Neural cell (in vitro differentiated cells): Measurements from ENCODE around the gene FOXL1. TPM values are rescaled to one million over a fixed set of nuclear protein-coding genes. Genes with fewer than 3 reads are reported as not detected.

Experiments used
- H2AFZ ChIP-seq: fragments of 200-600, 300-800 bp; sonication (generic), shearing (Covaris generic); 2 replicates; pipeline ENCODE4 v1.6.0; 2014; ENCODE audit warnings: low read depth, mild to moderate bottlenecking, antibody characterized with exemption, low read length, moderate library complexity
- H3F3A ChIP-seq: fragments of 200-600 bp; shearing (Covaris generic); 2 replicates; pipeline ENCODE4 v1.6.1; 2016; ENCODE audit warnings: mild to moderate bottlenecking, moderate library complexity, mixed read lengths, antibody characterized with exemption, low read length; ENCODE audit not compliant: insufficient read depth, poor library complexity, severe bottlenecking
- H3K27ac ChIP-seq: fragments of 200-600, 300-800 bp; sonication (generic), shearing (Covaris generic); 2 replicates; pipeline ENCODE4 v1.5.1; 2014; ENCODE audit warnings: mild to moderate bottlenecking, low read length, moderate library complexity
- H3K27me3 ChIP-seq: fragments of 300-800, 200-600 bp; sonication (generic), shearing (Covaris generic); 2 replicates; pipeline ENCODE4 v1.6.0; 2014; ENCODE audit warnings: mild to moderate bottlenecking, low read depth, low read length, moderate library complexity; ENCODE audit not compliant: insufficient read depth
- H3K36me3 ChIP-seq: fragments of 300-800, 200-600 bp; sonication (generic), shearing (Covaris generic); 2 replicates; pipeline ENCODE4 v1.5.1; 2014; ENCODE audit warnings: mild to moderate bottlenecking, antibody characterized with exemption, low read length, moderate library complexity; ENCODE audit not compliant: insufficient read depth
- H3K4me2 ChIP-seq: fragments of 300-800, 200-600 bp; sonication (generic), shearing (Covaris generic); 2 replicates; pipeline ENCODE4 v1.6.0; 2014; ENCODE audit warnings: mild to moderate bottlenecking, low read length
- H3K4me3 ChIP-seq: fragments of 300-800, 200-600 bp; sonication (generic), shearing (Covaris generic); 2 replicates; pipeline ENCODE4 v1.5.1; 2014; ENCODE audit warnings: mild to moderate bottlenecking, low read length, moderate library complexity
- H3K79me2 ChIP-seq: fragments of 200-600 bp; shearing (Covaris generic); replicated peaks from 2 replicates; pipeline ENCODE4 v1.6.0; 2014; ENCODE audit warnings: mild to moderate bottlenecking, low read length, moderate library complexity; ENCODE audit not compliant: insufficient read depth
- H3K9ac ChIP-seq: fragments of 300-800, 200-600 bp; sonication (generic), shearing (Covaris generic); 2 replicates; pipeline ENCODE4 v1.6.1; 2016; ENCODE audit warnings: mild to moderate bottlenecking, low read length, mixed read lengths
- H3K9me2 ChIP-seq: fragments of 200-600 bp; shearing (Covaris generic); 2 replicates; pipeline ENCODE4 v1.6.1; 2016; ENCODE audit warnings: mild to moderate bottlenecking, low read length, mixed read lengths; ENCODE audit not compliant: insufficient read depth
- H3K9me3 ChIP-seq: fragments of 200-600, 300-800 bp; sonication (generic), shearing (Covaris generic); 2 replicates; pipeline ENCODE4 v1.6.1; 2016; ENCODE audit warnings: mild to moderate bottlenecking, mixed run types, low read length, moderate library complexity, mixed read lengths
- H4K20me1 ChIP-seq: fragments of 200-600 bp; shearing (Covaris generic); 2 replicates; pipeline ENCODE4 v1.6.1; 2016; ENCODE audit warnings: mild to moderate bottlenecking, mixed run types; ENCODE audit not compliant: insufficient read depth
- CTCF ChIP-seq: fragments of 450-650 bp; IDR thresholded peaks from 2 replicates; pipeline ENCODE4 v1.5.1; 2014; ENCODE audit warnings: antibody characterized with exemption, mild to moderate bottlenecking, moderate library complexity; ENCODE audit not compliant: poor library complexity, severe bottlenecking
- EP300 ChIP-seq: fragments of 450-650 bp; conservative IDR thresholded peaks from 2 replicates; pipeline ENCODE4 v1.6.1; 2014; ENCODE audit warnings: antibody characterized with exemption, mild to moderate bottlenecking, moderate library complexity; ENCODE audit not compliant: poor library complexity, severe bottlenecking
- EZH2 ChIP-seq: fragments of 200-600, 300-800 bp; shearing (Covaris generic), sonication (generic); IDR thresholded peaks from 2 replicates; pipeline ENCODE4 v1.6.1; 2014; ENCODE audit warnings: antibody characterized with exemption, low read length, borderline replicate concordance, mild to moderate bottlenecking; ENCODE audit not compliant: insufficient read depth, poor library complexity, severe bottlenecking
- MXI1 ChIP-seq: fragments of 450-650 bp; conservative IDR thresholded peaks from 2 replicates; pipeline ENCODE4 v1.6.1; 2014; ENCODE audit warnings: antibody characterized with exemption, mild to moderate bottlenecking; ENCODE audit not compliant: poor library complexity, severe bottlenecking
- POLR2AphosphoS5 ChIP-seq: IDR thresholded peaks from 2 replicates; pipeline ENCODE4 v1.6.1; 2012
- RAD21 ChIP-seq: fragments of 450-650 bp; conservative IDR thresholded peaks from 2 replicates; pipeline ENCODE4 v1.6.1; 2014; ENCODE audit warnings: antibody characterized with exemption, mild to moderate bottlenecking, moderate library complexity
- SMC3 ChIP-seq: fragments of 450-650 bp; conservative IDR thresholded peaks from 2 replicates; pipeline ENCODE4 v1.6.1; 2014; ENCODE audit warnings: antibody characterized with exemption, mild to moderate bottlenecking, moderate library complexity; ENCODE audit not compliant: poor library complexity
- TAF1 ChIP-seq: IDR thresholded peaks from 2 replicates; pipeline ENCODE4 v1.6.1; 2012; ENCODE audit warnings: low read depth
- polyA plus RNA-seq: library from polyadenylated mRNA; depleted of rRNA; stranded (reverse); fragments of >200 nt; gene quantifications from 2 replicates; pipeline ENCODE4 v1.2.3, GENCODE V29; 2014
- TF ChIP-seq, protein P1 (sequence below): IDR thresholded peaks from 2 replicates; pipeline ENCODE4 v1.6.1; 2012; ENCODE audit warnings: borderline replicate concordance

Gene FOXL1
- polyA plus RNA-seq, 1 donor from 2014 or later = 0.07 TPM

GRCh38 chr16:86598607-86599565 is 20.5 kb downstream of the FOXL1 start:
- Histone ChIP-seq H3K9ac (no peak overlapping the region), H2AFZ (no peak overlapping the region), H3K9me3 (no peaks in the 10 kb centered on the region), H3K4me2 (no peak overlapping the region), H3K9me2 (no peaks in the 10 kb centered on the region), H4K20me1 (no peaks in the 10 kb centered on the region), H3K27ac (no peak overlapping the region), H3K4me3 (no peak overlapping the region), H3F3A (no peaks in the 10 kb centered on the region), H3K79me2 (no peaks in the 10 kb centered on the region), H3K27me3 (no peaks in the 10 kb centered on the region), H3K36me3 (no peaks in the 10 kb centered on the region)
- no peak for TF ChIP-seq EZH2
- TF ChIP-seq RAD21 = no peak
- no peak for TF ChIP-seq POLR2AphosphoS5
- TF ChIP-seq MXI1 = no peak
- no peak for TF ChIP-seq TAF1
- TF ChIP-seq SMC3 = no peak

- Histone ChIP-seq H3K4me2 (no peak overlapping the region), H3F3A (no peaks in the 10 kb centered on the region), H3K9ac (no peak overlapping the region), H3K4me3 (no peak overlapping the region), H3K27me3 (no peaks in the 10 kb centered on the region), H3K36me3 (no peaks in the 10 kb centered on the region), H3K9me3 (no peaks in the 10 kb centered on the region), H3K79me2 (no peaks in the 10 kb centered on the region), H4K20me1 (no peaks in the 10 kb centered on the region), H2AFZ (no peak overlapping the region), H3K9me2 (no peaks in the 10 kb centered on the region), H3K27ac (no peak overlapping the region)
- TF ChIP-seq TAF1 = no peak
- TF ChIP-seq CTCF = no peak
- no peak for TF ChIP-seq SMC3
Measured at GRCh38 chr16:86601356-86601755, 23.0 kb downstream of the FOXL1 start.

- Histone ChIP-seq H2AFZ (no peak overlapping the region), H4K20me1 (no peaks in the 10 kb centered on the region), H3K9me3 (no peaks in the 10 kb centered on the region), H3K27me3 (no peaks in the 10 kb centered on the region), H3K4me3 (no peak overlapping the region), H3K9ac (no peak overlapping the region), H3K4me2 (no peak overlapping the region), H3K79me2 (no peaks in the 10 kb centered on the region), H3K9me2 (no peaks in the 10 kb centered on the region), H3K27ac (no peak overlapping the region), H3K36me3 (no peaks in the 10 kb centered on the region), H3F3A (no peaks in the 10 kb centered on the region)
- TF ChIP-seq RAD21 (no peak), SMC3 (no peak), CTCF (no peak), EP300 (no peak), TAF1 (no peak), POLR2AphosphoS5 (no peak), EZH2 (no peak), MXI1 (no peak)
- TF ChIP-seq, protein P1, sequence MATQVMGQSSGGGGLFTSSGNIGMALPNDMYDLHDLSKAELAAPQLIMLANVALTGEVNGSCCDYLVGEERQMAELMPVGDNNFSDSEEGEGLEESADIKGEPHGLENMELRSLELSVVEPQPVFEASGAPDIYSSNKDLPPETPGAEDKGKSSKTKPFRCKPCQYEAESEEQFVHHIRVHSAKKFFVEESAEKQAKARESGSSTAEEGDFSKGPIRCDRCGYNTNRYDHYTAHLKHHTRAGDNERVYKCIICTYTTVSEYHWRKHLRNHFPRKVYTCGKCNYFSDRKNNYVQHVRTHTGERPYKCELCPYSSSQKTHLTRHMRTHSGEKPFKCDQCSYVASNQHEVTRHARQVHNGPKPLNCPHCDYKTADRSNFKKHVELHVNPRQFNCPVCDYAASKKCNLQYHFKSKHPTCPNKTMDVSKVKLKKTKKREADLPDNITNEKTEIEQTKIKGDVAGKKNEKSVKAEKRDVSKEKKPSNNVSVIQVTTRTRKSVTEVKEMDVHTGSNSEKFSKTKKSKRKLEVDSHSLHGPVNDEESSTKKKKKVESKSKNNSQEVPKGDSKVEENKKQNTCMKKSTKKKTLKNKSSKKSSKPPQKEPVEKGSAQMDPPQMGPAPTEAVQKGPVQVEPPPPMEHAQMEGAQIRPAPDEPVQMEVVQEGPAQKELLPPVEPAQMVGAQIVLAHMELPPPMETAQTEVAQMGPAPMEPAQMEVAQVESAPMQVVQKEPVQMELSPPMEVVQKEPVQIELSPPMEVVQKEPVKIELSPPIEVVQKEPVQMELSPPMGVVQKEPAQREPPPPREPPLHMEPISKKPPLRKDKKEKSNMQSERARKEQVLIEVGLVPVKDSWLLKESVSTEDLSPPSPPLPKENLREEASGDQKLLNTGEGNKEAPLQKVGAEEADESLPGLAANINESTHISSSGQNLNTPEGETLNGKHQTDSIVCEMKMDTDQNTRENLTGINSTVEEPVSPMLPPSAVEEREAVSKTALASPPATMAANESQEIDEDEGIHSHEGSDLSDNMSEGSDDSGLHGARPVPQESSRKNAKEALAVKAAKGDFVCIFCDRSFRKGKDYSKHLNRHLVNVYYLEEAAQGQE = no peak
Measured at GRCh38 chr16:86602521-86602920, 24.2 kb downstream of the FOXL1 start.
